Activated T-cell treated with anti-CD3 and anti-CD28 coated beads for 4 hours (primary cell): Measurements from ENCODE around the gene ZNF76.
A peak's percentile ranks its signal among the peaks of the same experiment; 100 is the strongest.

Source experiments
- DNase-seq: peaks from one replicate; pipeline ENCODE4 v3.0.0-alpha.2; 2020

The ZNF76 gene

GRCh38 chr6:35238843-35239289 is 20.7 kb upstream of the ZNF76 start:
- DNase-seq, result no peak

- no peak for DNase-seq
These were observed 20.0 kb upstream of the ZNF76 start for GRCh38 chr6:35239581-35239980.

GRCh38 chr6:35240838-35241801 is 18.4 kb upstream of the ZNF76 start:
- peak; percentile 75 for DNase-seq

GRCh38 chr6:35242486-35242885 is 17.0 kb upstream of the ZNF76 start:
- no peak for DNase-seq

GRCh38 chr6:35242906-35243305 is 16.6 kb upstream of the ZNF76 start:
- DNase-seq, result no peak

- no peak for DNase-seq
These were observed 16.1 kb upstream of the ZNF76 start for GRCh38 chr6:35243386-35243958.

- DNase-seq, result no peak
These were observed 15.0 kb upstream of the ZNF76 start for GRCh38 chr6:35244551-35244950.

- no peak for DNase-seq
These were observed 11.8 kb upstream of the ZNF76 start for GRCh38 chr6:35247642-35248231.

GRCh38 chr6:35248300-35248699 is 11.2 kb upstream of the ZNF76 start:
- no peak for DNase-seq

GRCh38 chr6:35248965-35249364 is 10.6 kb upstream of the ZNF76 start:
- DNase-seq, result no peak

GRCh38 chr6:35251949-35252348 is 7.6 kb upstream of the ZNF76 start:
- DNase-seq, result no peak

GRCh38 chr6:35253249-35253648 is 6.3 kb upstream of the ZNF76 start:
- DNase-seq, result no peak

- no peak for DNase-seq
These were observed 1.2 kb upstream of the ZNF76 start for GRCh38 chr6:35258336-35258735.

- DNase-seq, result peak; percentile 9
These were observed 709 bp upstream of the ZNF76 start for GRCh38 chr6:35258858-35259193.

- DNase-seq, result peak; percentile 72
These were observed 534 bp downstream of the ZNF76 start for GRCh38 chr6:35259948-35260590.

- no peak for DNase-seq
These were observed 1.3 kb downstream of the ZNF76 start for GRCh38 chr6:35260591-35261570.

- no peak for DNase-seq
These were observed 3.1 kb downstream of the ZNF76 start for GRCh38 chr6:35262596-35262995.

GRCh38 chr6:35264550-35265274 is 5.2 kb downstream of the ZNF76 start:
- no peak for DNase-seq

GRCh38 chr6:35265523-35265922 is 6.0 kb downstream of the ZNF76 start:
- no peak for DNase-seq

- no peak for DNase-seq
These were observed 7.9 kb downstream of the ZNF76 start for GRCh38 chr6:35267446-35267845.

- DNase-seq, result no peak
These were observed 8.4 kb downstream of the ZNF76 start for GRCh38 chr6:35267897-35268296.

- no peak for DNase-seq
These were observed 12.5 kb downstream of the ZNF76 start for GRCh38 chr6:35272005-35272404.
